Loucy (cell line): ENCODE data around the gene YIPF5.

Experiments
- CTCF ChIP-seq: fragments of 200-600 bp; sonication (generic); conservative IDR thresholded peaks from 2 replicates; pipeline ENCODE4 v1.5.1; 2014; ENCODE audit warnings: mild to moderate bottlenecking, antibody characterized with exemption, low read length
- EZH2phosphoT487 ChIP-seq: fragments of 200-600 bp; IDR thresholded peaks from 2 replicates; pipeline ENCODE4 v1.6.1; 2018; ENCODE audit warnings: antibody characterized with exemption, mild to moderate bottlenecking, moderate library complexity, borderline replicate concordance

- no peak for TF ChIP-seq CTCF
- TF ChIP-seq EZH2phosphoT487, result no peak
Measured at GRCh38 chr5:144202072-144202471, 31.6 kb upstream of the YIPF5 start.
